ENCODE results near the gene CMTR1.
"Not testable (repeated sequence)": the region's sequence is repeated elsewhere in the genome, so short reads cannot be mapped to it uniquely, and the experiment has no call there.

CMTR1 gene

DNA sequence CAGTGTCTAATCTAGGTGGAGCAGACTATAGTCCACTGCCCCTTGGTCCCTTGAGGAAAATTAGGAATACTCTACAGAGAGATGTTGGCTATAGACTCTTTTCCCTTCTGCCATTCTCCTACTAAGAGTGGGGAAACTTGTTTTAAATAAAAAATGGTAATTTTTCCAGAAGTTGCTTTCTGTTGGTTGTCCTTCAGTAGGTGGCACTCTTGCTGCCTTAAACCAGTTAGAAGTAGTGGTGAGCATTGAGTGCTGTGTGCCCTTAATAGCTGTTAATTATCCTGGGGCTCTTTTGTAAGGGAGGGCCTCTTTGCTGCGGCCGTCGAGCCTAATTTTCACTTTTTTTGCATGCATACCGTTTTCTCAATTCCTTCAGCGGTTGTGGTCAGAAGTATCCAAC, 2.8 kb downstream of the CMTR1 start:
- no peak for DNase-seq (ENCODE audit: low read depth in 2 of 2)

DNA sequence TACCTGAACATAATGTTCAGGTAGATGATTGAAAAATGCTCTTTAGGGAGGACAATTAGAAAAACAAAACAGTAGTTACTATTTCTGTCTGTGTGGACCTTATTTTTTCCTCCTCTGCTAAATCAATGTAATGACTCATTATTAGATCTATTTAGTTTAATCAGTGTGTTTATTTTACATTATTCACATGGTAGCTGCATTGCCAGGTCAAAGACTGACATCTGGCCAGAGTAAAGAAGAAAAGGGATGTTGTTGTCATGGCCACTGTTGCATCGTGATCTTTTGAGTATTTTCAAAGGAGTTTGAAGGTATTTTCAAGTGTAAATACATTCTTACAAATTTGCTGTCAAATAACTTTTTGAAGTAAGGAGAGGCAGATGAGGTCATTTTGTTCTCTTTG, 5.9 kb downstream of the CMTR1 start:
- no peak for DNase-seq (ENCODE audit: low read depth in 2 of 2)

DNA sequence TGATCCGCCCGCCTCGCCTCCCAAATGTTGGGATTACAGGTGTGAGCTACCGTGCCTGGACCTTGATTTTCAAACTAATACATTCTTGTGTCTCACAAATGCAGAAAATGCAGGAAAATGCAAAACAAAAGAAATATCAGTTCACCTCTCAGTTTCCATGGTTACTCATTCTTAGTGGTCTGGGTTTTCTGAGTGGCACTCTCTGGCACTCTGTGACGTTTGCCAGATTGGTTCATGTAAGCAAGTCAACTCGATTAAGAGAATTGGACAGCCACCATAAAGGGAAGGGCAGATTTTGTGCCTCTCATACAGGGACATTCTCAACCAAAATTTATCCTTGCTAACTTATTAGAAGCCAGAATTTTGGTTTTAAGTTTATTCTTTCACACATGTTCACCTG, 8.6 kb downstream of the CMTR1 start:
- no peak for DNase-seq (ENCODE audit: low read depth in 2 of 2)

DNA sequence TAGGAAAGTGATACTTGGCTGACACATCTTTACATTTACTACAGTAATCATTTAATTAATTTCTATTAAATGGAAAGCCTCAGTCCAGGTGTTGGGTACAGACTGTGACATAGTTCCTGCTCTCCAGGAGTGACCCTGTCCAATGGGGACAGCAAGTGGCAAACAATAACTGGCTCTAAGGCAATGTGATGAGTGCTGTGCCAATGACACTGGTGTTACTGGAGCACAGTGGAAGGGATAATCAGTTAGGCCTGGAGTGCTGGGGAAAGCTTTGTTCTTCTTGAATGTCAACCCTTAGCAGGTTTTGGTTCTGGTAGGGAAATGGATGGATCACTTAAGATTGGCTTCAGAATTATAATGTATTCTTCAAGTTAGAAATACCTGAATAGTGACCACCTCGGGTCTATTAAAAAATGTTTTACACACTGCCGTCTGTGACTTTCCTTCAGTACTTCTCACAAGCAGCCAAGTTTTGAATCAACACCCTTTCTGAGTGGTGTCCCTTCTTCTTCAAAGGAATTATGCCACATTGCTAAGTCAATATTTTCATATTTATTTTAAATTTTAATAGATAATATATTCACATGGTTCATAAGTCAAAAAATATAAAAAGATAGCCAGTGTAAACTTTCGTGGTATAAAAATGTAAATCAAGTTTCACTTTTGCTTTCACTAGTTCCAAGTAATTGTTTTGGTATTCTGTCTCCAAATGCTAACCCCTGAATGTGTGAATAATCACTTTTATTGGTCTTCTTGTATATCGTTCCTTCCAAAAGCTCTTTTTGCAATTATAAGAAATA, 9.6 kb downstream of the CMTR1 start:
- no peak for DNase-seq (ENCODE audit: low read depth in 2 of 2)

DNA sequence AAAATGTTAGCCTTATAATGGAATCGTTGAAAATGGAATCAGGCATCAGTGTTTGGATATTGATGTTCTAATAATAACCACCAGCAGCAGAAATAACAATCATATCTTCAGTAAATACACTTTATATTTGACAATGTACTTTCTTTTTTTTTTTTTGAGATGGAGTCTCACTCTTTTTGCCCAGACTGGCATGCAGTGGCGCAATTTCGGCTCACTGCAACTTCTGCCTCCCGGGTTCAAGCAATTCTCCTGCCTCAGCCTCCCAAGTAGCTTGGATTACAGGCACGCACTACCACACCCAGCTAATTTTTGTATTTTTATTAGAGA, 10.2 kb downstream of the CMTR1 start:
- DNase-seq (ENCODE audit: low read depth in 2 of 2), result not testable (repeated sequence)

DNA sequence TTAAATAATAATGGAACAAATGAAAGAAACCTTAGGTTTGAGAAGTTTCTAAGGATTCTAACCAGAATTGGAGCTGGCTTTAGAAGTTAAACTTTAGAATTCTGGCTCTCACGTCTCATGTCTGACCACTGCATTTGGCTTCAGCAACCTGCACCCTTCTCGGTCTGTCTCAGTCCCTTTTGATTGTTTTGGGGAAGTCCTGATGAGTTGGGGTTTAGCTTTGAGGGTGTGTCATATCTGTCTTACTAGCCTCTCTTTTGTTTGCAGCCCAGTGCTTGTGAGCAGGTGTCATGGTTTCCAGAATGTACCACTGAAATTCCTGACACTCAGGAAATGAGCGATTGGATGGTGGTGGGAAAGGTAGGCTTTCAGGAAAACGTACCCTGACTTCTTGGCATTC, 17.0 kb downstream of the CMTR1 start:
- no peak for DNase-seq (ENCODE audit: low read depth in 2 of 2)

DNA sequence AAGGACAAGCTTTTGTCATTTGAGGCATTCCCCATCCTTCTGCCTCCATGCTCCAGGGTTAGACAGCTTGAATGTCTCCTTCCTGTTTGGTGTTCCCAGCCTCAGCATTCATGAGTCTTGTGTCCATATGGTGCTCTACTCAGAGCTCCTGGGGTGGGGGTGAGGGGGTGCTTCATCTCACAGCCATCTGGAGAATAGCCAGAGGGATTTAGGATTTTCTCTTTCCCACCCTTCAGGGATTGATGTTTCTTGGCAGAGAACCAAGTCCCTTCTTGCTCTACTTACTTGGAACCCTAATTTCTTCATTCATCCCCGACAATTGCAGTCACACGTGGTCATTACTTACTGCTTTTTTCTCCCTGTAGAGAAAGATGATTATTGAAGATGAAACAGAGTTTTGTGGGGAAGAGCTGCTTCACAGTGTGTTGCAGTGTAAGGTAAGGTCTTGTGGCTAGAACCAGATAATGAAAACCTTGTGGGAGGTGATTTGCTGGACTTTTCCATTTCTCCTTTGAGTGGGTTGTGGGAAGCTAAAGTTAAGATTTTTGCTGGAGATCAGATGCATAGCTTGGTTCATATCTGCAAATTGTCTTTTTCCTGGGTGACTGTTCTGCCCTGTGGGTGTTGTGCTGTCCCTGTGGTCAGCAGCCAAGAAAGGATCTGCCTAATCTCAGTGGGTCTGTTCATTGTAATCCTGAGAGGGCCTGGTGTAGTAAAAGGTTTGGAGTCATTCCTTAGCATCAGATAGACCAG, 18.6 kb downstream of the CMTR1 start:
- DNase-seq (ENCODE audit: low read depth in 2 of 2), result no peak

DNA sequence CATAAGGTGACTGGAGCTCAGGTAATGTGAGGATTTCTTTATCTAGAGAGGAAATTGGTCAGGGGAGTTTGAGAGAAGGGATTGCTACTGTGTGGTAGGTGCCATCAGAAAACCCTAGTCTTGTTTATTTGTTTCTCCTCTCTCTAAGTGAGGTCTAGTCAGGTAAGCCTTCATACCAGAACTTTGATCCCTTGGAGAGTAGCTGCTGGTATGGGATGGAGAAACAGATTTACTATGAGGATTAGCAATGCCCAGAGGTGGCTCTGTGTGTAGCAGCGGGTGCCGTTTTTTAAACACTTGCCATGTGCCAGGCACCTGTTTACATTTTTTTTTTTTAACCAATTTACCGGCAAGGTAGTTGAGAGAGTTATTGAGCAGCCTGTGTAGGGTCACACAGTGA, 19.5 kb downstream of the CMTR1 start:
- DNase-seq (ENCODE audit: low read depth in 2 of 2), result no peak

DNA sequence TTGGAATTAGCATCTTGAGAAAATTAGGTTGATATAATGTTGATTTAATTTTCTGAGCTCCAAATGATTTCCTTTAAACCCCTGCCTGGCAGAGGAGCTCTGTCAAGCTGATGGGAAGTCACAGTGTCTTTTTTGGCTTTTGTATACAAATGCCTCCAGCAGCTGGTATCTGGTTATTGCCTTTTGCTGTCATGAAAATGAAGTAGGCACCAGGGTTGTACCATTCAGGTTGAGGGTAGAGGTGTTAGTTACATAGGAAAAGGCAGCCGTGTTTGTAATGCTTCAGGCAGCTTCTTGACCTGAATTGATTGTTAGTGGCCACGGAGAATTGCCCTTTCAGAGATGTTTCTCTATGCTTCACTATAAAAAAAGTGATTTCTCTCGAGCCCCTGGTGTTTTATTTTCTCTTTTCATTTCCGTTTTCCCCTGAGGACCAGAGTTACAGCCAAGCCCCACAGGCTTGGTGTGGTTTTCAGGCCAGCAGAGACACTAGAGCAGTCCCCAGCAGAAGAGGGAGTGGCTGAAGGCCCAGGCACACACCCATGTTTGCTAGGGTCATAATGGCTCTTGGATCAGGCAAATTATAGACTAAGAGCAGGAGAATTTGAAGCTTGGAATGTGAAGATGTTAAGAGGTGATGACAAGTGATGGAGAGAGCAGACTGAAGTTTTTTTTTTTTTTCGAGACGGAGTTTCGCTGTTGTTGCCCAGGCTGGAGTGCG, 21.6 kb downstream of the CMTR1 start:
- no peak for DNase-seq (ENCODE audit: low read depth in 2 of 2)

DNA sequence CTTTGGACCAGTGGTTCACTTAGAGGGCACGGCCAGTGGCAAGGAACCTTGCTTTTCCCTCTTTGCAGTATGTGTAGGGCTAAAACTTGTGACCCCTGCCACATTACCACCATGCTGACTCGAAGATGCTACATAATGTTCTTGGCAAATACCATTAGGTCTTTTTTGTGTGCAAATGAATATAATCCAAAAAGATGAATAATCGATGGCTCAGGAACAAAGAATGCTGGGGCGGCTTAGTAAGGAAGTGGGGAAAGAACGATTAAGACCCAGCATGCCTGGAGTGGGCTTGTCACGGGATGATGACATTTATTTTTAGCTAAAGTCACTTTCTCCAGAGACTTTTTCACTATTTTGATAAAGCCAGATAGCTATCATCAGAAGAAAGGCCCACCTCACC, 23.1 kb downstream of the CMTR1 start:
- DNase-seq (ENCODE audit: low read depth in 2 of 2), result no peak

DNA sequence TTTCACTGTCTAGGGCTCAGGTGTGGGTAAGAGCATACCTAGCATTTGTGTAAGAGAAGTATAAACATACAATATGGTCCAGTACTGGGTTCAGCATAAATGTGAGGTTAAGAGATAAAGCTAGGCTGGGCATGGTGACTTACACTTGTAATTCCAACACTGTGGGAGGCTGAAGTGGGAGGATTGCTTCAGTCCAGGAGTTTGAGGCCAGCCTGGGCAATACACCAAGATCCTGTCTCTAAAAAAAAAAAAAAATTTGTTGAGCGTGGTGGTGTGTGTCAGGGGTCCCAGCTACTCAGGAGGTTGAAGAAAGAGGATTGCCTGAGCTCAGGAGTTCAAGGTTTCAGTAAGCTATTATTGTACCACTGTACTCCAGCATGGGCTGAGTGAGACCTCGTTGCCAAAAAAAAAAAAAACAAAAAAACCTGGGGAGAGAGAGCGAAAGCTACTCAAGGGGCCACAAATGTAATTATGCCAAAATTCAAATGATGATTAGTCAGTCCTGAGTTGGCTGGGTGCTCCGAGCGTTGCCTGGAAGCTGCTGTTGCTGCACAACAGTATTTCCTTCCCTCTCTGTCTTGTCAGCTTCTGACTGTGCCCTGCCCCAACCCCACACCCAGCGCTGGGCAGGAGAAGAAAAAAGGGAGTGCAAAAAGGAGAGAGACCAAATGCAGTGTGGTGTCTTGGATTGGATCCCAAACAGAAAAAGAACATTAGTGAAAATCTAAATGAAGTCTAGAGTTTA, 24.0 kb downstream of the CMTR1 start:
- DNase-seq (ENCODE audit: low read depth in 2 of 2), result no peak

DNA sequence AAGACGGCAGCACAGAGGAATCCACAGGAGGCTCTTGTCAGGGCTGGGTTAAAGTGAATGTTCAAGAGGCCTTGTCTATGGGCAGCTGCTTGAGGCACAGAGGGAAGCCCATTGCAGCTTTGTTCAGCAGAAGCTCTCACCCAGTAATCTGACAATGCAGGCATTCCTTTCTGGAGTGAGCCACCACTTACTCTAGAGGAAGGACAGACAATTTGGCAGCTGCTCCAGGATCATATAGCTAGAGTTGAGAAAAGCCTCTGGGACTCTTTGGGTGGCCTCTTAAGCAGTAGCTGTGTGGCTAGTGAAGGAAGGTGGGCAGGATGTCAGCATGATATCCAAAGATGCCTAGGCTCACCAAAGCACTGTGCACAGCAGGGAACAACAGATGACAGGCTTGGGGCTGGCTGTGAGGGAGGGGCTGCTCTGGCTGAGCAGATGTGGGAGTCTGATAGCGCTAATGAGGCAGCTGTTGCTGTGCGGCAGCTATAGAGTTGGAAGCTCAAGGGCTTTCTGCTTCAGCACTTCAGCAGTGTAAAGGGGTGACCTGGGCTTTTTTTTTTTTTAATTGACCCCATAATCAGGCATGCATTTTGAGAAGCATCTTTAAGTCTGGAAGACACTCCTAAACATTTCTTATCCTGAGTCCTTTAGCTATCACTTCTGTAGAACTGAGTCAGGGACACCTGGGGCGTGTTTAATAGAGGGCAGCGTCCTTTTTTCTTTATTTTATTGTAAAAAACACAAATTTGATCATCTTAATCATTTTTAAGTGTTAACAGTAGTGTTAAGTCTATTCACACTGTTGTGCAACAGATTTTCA, 27.2 kb downstream of the CMTR1 start:
- DNase-seq (ENCODE audit: low read depth in 2 of 2), result no peak

DNA sequence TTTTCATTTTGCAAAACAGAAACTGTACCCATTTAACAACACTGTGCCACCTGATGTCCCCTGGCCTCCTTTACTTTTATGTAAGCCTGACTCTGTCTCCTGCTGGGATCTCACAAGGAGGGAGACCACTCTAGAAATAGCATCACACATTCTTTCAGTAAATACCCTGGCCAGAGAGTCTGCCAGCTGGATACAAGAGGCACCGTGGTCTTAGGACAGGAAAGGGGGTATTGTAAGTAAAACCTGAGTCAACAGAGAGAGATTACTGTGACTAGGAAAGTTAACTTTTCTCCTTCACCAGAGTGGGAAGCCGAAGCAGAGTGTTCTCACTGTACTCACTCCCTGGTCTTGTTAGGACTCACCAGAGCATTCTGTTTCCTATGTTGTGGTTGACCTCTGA, 27.8 kb downstream of the CMTR1 start:
- DNase-seq (ENCODE audit: low read depth in 2 of 2), result no peak

DNA sequence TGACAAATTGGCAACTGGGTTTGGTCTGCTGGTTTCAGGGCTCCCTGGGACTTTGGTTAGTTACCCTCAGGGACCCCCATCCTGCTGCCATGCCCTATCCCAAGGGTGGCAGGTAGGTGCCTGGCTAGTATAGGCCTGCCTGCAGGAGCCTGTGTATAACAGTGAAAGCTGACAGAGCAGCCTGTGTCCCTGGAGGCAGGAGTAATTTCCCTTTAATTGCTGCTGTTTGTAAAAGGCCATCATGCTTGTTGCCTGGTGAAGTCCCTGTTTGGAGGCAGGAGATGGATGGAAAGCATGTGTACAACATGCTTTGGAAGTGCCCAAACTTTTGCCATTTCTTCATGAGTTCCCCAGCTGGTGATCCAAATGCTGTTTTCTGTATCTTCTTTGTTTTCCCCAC, 30.1 kb downstream of the CMTR1 start:
- no peak for DNase-seq (ENCODE audit: low read depth in 2 of 2)

DNA sequence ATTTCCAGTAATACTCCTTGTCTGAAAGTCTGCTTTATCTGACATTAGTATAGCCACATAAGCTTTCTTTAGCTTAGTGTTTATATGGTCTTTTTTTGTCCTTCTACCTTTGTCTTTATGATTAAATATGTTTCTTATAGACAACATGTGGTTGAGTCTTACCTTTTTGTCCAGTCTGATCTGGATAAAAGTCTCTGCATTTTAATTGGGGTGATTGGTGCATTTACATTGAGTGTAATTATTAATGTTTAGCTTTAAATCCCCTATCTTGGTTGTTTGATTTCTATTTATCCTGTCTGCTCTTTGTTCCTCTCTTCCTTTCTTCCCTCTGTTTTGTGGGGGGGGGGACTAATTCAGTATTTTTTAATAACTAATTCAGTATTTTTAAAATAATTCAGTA, 34.7 kb downstream of the CMTR1 start:
- DNase-seq (ENCODE audit: low read depth in 2 of 2), result no peak

DNA sequence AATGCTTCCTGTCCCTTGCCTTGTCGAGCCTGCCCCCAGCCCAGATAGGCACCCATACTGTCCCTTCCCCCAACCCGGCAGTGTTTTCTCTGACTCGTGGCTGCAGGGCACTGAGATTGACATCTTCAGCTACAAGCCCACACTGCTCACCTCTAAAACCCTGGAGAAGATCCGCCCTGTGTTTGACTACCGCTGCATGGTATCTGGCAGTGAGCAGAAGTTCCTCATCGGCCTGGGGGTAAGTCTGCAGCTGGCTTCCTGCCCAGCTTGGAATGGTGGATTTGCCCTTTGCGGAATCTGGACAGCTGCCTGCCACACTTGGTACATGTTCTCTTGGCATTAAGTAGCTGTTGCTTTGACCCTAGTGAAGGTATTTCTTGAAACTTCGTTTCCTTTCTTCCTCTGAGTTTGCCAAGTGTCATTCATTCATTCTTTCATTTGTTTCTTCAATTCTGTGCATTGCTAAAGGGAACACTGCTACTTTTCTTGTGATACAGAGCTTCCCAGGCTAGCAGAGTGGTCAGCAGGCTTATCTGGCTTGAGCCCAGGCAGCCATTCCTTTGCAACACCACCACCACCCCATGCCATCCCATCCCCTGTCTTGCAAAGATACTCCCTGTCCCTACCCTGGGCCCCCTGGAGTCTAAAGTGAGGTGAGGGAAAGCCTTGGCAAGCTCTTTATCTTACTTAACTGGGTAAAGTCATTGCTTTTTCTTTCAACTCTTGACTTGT, 40.5 kb downstream of the CMTR1 start:
- no peak for DNase-seq (ENCODE audit: low read depth in 2 of 2)

DNA sequence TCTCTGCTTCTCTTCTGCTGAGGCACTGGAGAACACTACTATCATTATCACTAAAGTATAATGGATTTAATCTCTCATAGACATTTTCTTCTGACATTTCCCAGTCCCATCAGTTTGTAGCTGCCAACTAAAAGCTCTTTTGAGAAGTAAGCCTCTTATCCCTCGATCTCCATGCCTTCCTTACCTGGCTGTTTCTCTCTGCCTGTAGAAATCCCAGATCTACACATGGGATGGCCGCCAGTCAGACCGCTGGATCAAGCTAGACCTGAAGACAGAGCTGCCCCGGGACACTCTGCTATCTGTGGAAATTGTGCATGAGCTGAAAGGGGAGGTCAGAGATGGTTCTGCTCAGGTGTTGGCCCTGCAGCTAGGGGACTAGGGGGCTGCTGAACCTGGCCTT, 41.3 kb downstream of the CMTR1 start:
- no peak for DNase-seq (ENCODE audit: low read depth in 2 of 2)

DNA sequence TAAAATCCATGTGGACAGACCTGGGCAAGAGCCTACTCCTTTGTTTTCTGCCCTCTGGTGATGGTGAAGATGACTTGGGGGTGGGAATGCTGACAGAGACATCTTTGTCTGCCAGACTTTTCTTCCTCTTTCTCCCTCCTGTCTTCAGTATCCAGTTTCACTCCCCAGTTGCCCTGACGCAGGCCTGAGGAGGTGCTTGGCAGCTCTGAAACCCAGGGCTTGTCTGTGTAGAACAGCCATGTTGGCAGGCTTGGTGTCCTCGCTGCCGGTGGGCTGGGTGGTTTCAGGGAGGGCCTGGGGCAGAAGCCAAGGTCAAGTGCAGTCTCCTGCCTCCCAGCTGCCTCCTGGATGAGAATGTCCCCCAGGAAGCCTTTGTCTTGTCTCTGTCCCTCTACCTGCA, 44.2 kb downstream of the CMTR1 start:
- DNase-seq (ENCODE audit: low read depth in 2 of 2), result no peak

DNA sequence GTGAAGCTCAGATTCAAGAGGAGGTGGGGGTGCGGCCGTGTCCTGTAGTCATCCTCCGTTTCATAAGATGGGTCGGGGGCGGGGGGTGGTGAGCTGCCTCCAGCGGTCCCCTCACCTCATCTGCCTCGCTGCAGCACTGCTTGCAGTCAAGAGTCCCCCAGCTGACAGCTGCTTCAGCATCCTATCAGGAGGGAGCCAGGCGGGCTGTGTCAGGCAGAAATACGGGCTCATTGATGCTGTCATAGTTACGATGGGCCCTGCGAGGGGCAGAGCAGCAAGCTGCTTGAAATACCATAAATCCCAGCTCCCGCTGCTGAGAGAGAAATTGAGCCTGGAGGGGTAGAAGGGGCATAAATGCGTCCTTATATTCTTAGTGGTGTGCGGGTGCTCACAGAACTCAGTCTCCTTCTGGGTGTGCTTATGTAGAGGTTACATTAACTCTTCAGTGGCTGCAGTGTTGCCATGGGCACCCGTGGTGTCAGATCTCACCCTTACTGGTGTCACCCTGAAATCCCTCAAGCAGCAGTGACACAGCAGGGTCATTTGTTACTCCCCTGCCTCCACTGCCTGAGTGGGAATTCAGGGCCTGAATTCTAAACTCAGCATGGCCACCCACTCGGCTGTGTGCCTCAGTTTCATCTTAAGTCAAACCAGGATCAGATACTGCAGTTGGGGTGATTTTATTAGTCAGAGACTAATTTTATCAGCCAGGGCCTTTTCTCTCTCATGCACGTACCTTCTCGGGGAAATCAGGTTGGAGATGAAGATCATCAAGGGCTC, 44.8 kb downstream of the CMTR1 start:
- no peak for DNase-seq (ENCODE audit: low read depth in 2 of 2)

DNA sequence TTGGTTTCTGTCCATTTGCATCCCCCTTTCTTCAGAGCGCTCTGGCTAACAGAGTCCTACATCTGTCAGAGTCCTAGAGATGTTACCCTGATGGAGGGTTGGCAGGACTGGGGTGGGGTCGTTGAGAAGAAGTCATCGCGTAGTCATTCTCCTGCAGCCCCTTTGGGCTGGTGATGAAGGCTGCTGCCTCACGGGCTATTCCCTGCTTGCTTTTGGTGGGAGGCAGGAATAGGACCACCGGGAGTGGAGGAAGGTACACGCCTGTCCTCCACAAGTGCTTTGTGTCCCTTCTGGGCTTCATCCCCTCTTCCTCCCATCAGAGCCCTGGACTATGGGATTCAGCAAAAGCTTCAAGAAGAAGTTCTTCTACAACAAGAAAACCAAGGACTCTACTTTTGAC, 45.8 kb downstream of the CMTR1 start:
- no peak for DNase-seq (ENCODE audit: low read depth in 2 of 2)

All from stimulated activated CD8-positive, alpha-beta memory T cell treated with anti-CD3 and anti-CD28 coated beads, Interleukin-2, amount 100 ng/mL, for 48 hours (primary cell).